ENCODE data around the gene PTPRN2. TPM values are rescaled to one million over a fixed set of nuclear protein-coding genes. Genes with fewer than 3 reads are reported as not detected.

PTPRN2 gene
- total RNA-seq, 4 donors from 2014 or later = 6.6 to 10.7 (median 8.2) TPM

DNA sequence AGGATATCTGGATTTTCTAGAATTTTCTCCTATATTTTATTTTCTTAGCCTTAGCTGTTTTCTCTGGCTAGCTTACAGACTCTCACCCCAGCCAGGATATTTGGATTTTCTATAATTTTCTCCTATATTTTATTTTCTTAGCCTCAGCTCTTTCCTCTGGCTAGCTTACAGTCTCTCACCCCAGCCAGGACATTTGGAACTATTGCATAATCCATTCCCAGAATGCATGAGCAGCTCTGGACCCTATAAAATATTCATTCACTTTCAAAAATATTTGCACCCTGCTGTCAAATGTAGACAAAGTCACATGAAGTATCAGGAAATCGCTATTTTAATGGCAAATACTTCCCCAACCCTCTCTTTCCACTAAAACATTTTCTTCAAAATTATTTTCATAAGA is 952.0 kb downstream of the PTPRN2 start:
- WGBS, 2 donors = 79 to 87% methylated on average over 1 of the region's 1 CpG
- no peak overlapping the region for H3K4me3 ChIP-seq
- TF ChIP-seq POLR2A (IDR thresholded peaks at IDR 0.05) (no peak), EP300 (IDR thresholded peaks at IDR 0.05) (no peak)
- TF ChIP-seq, protein P1, sequence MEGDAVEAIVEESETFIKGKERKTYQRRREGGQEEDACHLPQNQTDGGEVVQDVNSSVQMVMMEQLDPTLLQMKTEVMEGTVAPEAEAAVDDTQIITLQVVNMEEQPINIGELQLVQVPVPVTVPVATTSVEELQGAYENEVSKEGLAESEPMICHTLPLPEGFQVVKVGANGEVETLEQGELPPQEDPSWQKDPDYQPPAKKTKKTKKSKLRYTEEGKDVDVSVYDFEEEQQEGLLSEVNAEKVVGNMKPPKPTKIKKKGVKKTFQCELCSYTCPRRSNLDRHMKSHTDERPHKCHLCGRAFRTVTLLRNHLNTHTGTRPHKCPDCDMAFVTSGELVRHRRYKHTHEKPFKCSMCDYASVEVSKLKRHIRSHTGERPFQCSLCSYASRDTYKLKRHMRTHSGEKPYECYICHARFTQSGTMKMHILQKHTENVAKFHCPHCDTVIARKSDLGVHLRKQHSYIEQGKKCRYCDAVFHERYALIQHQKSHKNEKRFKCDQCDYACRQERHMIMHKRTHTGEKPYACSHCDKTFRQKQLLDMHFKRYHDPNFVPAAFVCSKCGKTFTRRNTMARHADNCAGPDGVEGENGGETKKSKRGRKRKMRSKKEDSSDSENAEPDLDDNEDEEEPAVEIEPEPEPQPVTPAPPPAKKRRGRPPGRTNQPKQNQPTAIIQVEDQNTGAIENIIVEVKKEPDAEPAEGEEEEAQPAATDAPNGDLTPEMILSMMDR (IDR thresholded peaks at IDR 0.05) = no peak
- peaks cover 0 to 15% (median 3%) of the 10 kb centered on the region in 4 donors for H3K9me3 ChIP-seq
- no peak for DNase-seq (ENCODE audit: low spot score in 2 of 2)
- H3K27ac ChIP-seq = no peak overlapping the region
- H3K27me3 ChIP-seq = no peaks in the 10 kb centered on the region
- H3K4me1 ChIP-seq = no peaks in the 10 kb centered on the region
- H3K36me3 ChIP-seq = no peaks in the 10 kb centered on the region

DNA sequence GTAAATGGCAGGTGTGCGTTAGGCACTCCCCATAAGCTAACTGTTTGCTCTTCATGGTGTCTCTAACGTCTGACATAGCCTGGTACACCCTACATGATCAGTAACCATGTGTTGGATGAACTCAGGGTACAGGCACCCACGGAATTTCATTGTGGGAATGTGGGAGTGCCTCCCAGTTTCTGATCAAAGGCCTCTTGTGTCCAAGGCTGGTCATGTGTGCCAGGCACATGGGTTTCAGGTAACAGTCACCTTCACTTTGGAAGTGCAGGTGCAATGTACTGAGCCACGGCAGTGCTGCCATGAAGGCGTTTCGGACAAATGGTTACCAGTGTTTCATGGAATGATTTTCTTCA is 952.5 kb downstream of the PTPRN2 start:
- Histone ChIP-seq H3K27me3 (no peaks in the 10 kb centered on the region), H3K4me3 (no peak overlapping the region), H3K27ac (no peak overlapping the region), H3K36me3 (no peaks in the 10 kb centered on the region), H3K9me3 (peaks cover 0 to 10% (median 0%) of the 10 kb centered on the region in 4 donors), H3K4me1 (no peaks in the 10 kb centered on the region)
- WGBS, 2 donors = 87 to 90% methylated on average over 6 of the region's 6 CpGs
- TF ChIP-seq EP300 (IDR thresholded peaks at IDR 0.05) (no peak), POLR2A (IDR thresholded peaks at IDR 0.05) (no peak)
- TF ChIP-seq, protein P1 (IDR thresholded peaks at IDR 0.05) = no peak
- no peak for DNase-seq (ENCODE audit: low spot score in 2 of 2)

DNA sequence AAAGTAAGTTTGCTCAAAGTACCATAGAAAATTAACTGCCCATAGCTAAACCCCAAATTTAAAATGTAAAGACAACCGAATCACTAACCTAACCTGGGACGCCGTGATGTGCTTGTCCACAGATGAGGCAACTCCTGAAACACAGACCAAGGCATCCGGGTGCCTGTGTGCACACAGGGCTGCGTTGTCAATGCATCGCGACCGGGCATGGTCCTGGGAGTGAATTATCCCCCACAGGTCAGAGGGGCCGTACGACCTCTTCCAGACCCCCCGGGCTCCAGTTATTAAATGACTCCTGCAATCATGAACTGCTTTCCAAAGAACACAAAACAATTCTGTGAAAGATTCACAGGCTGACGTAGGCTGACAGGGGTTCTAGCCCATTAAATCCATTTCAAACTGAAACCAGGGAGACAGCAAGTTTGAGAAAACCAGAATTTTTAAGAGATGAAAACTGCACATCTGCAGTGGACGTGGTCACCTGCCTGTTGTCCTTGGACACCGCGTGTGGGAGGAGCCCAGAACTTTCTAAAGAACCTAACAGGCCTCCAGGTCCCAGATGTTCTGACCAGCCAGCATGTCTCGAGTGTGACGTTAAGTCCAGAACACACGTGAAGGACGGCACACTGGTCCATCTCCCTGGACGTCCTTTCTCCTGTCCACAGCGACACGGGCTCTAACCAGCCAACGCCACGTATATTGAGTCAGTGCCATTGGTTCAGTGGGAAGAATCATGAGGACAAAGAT is 953.0 kb downstream of the PTPRN2 start:
- 70 to 78% methylated on average over 24 of the region's 24 CpGs for WGBS, 2 donors
- H3K27ac ChIP-seq = no peak overlapping the region
- H3K36me3 ChIP-seq = no peaks in the 10 kb centered on the region
- DNase-seq (ENCODE audit: low spot score in 2 of 2) = no peak
- no peaks in the 10 kb centered on the region for H3K4me1 ChIP-seq
- peaks cover 0 to 6% (median 0%) of the 10 kb centered on the region in 4 donors for H3K9me3 ChIP-seq
- H3K27me3 ChIP-seq = no peaks in the 10 kb centered on the region
- TF ChIP-seq EP300 (IDR thresholded peaks at IDR 0.05) (no peak), POLR2A (IDR thresholded peaks at IDR 0.05) (no peak)
- TF ChIP-seq, protein P1 (IDR thresholded peaks at IDR 0.05) = no peak
- H3K4me3 ChIP-seq = no peak overlapping the region

DNA sequence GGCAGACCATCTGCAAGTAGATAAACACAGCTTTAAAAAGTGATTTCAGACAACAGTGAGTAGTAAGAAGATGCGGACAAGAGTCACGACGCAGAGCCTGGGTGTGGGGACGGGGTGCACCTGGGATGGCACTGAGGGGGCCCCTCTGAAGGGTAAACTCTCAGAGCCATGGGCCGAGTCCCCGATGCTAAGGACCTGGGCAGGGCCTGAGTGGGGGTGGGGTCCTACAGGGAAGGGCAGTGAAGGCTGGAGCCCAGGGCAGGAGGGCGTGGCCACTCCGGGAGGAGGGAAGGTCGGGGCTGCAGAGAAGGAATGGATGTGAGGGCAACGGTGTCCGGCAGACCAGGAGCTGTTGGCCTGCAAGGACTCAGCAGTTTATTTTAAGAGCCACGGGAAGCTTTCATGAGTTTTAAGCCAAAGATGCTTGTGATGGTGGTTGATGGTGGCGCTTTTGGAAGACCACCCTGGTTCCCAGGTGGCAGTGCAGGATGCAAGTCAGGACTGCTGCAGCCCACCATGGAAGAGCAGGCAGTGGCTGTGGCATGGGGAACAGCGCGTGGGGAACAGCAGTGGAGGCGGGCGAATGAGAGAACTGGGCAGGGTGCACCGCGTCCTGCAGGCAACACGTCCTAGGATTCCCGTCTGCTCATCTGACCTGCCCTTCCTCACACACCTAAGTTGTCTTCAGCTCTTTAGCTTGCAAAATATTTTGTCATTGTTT is 954.0 kb downstream of the PTPRN2 start:
- Histone ChIP-seq H3K27ac (no peak overlapping the region), H3K36me3 (no peaks in the 10 kb centered on the region), H3K4me1 (no peaks in the 10 kb centered on the region), H3K27me3 (no peaks in the 10 kb centered on the region), H3K4me3 (no peak overlapping the region), H3K9me3 (no peaks in the 10 kb centered on the region)
- TF ChIP-seq EP300 (IDR thresholded peaks at IDR 0.05) = no peak
- no peak for TF ChIP-seq POLR2A (IDR thresholded peaks at IDR 0.05)
- TF ChIP-seq, protein P1 (IDR thresholded peaks at IDR 0.05) = no peak
- DNase-seq (ENCODE audit: low spot score in 2 of 2) = no peak
- 77 to 79% methylated on average over 21 of the region's 21 CpGs for WGBS, 2 donors

- WGBS, 2 donors = 86 to 88% methylated on average over 16 of the region's 16 CpGs
- H3K4me3 ChIP-seq = no peak overlapping the region
- H3K27ac ChIP-seq = no peak overlapping the region
- H3K36me3 ChIP-seq = no peaks in the 10 kb centered on the region
- no peaks in the 10 kb centered on the region for H3K9me3 ChIP-seq
- DNase-seq (ENCODE audit: low spot score in 2 of 2) = no peak
- H3K4me1 ChIP-seq = no peaks in the 10 kb centered on the region
- no peaks in the 10 kb centered on the region for H3K27me3 ChIP-seq
- no peak for TF ChIP-seq POLR2A (IDR thresholded peaks at IDR 0.05)
- TF ChIP-seq EP300 (IDR thresholded peaks at IDR 0.05) = no peak
- TF ChIP-seq, protein P1 (IDR thresholded peaks at IDR 0.05) = no peak
Observed at GRCh38 chr7:157630301-157630853, 957.2 kb downstream of the PTPRN2 start.
